GM12891 (cell line): ENCODE measurements around the gene SLC2A3.
"Not testable (repeated sequence)": the region's sequence is repeated elsewhere in the genome, so short reads cannot be mapped to it uniquely, and the experiment has no call there.

Source experiments
- POLR2A ChIP-seq: IDR thresholded peaks from 2 replicates; pipeline ENCODE4 v1.6.1; 2011; ENCODE audit warnings: low read depth, low read length, control low read depth
- POLR2AphosphoS5 ChIP-seq: IDR thresholded peaks from 2 replicates; pipeline ENCODE4 v1.6.1; 2011; ENCODE audit warnings: low read depth, low read length, control low read depth
- TAF1 ChIP-seq: IDR thresholded peaks from 2 replicates; pipeline ENCODE4 v1.6.1; 2011; ENCODE audit warnings: low read depth, low read length, control low read depth

DNA sequence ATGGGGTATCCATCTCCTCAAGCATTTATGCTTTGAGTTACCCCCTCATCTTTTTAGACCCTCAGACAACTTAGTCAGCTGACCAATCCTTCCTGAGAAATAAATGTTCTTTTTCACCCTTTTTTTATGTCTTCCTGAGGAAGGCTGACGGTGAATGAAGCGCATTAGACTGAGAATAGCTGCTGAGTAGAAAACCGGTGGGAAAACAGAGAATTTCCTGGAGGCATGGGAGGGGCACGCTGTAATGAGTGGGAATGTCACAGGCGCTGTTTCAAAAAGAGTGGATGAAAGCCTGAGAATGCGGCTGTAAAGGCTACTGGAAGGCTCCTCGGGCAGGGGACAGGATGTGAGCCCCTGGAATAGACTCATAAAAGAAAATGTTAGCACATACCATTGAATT, 35.8 kb upstream of the SLC2A3 start:
- TF ChIP-seq POLR2AphosphoS5, POLR2A, TAF1: not testable (repeated sequence)
